Kidney (tissue), 14 donors: ENCODE data around the gene CUEDC1. TPM values are rescaled to one million over a fixed set of nuclear protein-coding genes. Genes with fewer than 3 reads are reported as not detected.
A peak's percentile ranks its signal among the peaks of the same experiment; 100 is the strongest.

Experiments
- DNase-seq, 5 donors: peaks; one replicate each; pipeline ENCODE4 v3.0.0-alpha.2; 2013 to 2020
- FAIRE-seq: peaks from 2 replicates; lab custom pipeline; 2012; peaks lifted over from hg19 to GRCh38; lab: Jason Lieb, UNC
- H3K27ac ChIP-seq, 2 donors: one replicate each; pipeline ENCODE4 v1.7.0; 2013; ENCODE audit warnings: low read depth in 2 of 2, low read length in 2 of 2, inconsistent platforms in 1 of 2
- H3K27me3 ChIP-seq: one replicate; pipeline ENCODE4 v1.7.1; 2013; ENCODE audit warnings: low read length, inconsistent platforms; ENCODE audit not compliant: control insufficient read depth, insufficient read depth
- H3K36me3 ChIP-seq, 3 donors: one replicate each; pipeline versions ENCODE4 v1.7.0 to v1.7.1; 2013; ENCODE audit warnings: low read length in 3 of 3, control low read depth in 1 of 3, inconsistent platforms in 1 of 3; ENCODE audit not compliant: insufficient read depth in 3 of 3, control insufficient read depth in 2 of 3
- H3K4me1 ChIP-seq, 3 donors: one replicate each; pipeline versions ENCODE4 v1.7.0 to v1.7.1; 2013; ENCODE audit warnings: low read length in 3 of 3, inconsistent platforms in 1 of 3, low read depth in 1 of 3; ENCODE audit not compliant: control insufficient read depth in 2 of 3, insufficient read depth in 2 of 3
- H3K4me3 ChIP-seq, 3 donors: one replicate each; pipeline versions ENCODE4 v1.7.0 to v1.8.1; 2013; ENCODE audit warnings: low read length in 3 of 3, control low read depth in 1 of 3, inconsistent platforms in 1 of 3
- H3K9ac ChIP-seq, 3 donors: one replicate each; pipeline versions ENCODE4 v1.7.0 to v1.7.1; 2013; ENCODE audit warnings: low read length in 3 of 3, control low read depth in 1 of 3, inconsistent platforms in 1 of 3
- H3K9me3 ChIP-seq, 3 donors: one replicate each; pipeline versions ENCODE4 v1.7.0 to v1.7.1; 2013; ENCODE audit warnings: low read length in 3 of 3, control low read depth in 1 of 3, inconsistent platforms in 1 of 3; ENCODE audit not compliant: control insufficient read depth in 2 of 3, insufficient read depth in 1 of 3
- intact Hi-C: fragments of 100-400 bp; cut with DNase I; formaldehyde crosslinking; loops from one replicate; pipeline ENCODE4 v1.11.1; 2022
- polyA plus RNA-seq: library from polyadenylated mRNA; stranded (reverse); fragments of 350-450 nt; fragmentation: Illumina TruSeq; extraction: RNeasy Lipid Tissue Mini Kit (QIAGEN cat#74804); gene quantifications from one replicate; pipeline ENCODE4 v1.2.3, GENCODE V29; 2014; ENCODE audit warnings: low read depth, low replicate concordance; ENCODE audit not compliant: insufficient read depth
- total RNA-seq: library from RNA; stranded (reverse); fragmentation: NEBNext Ultra II Directional; extraction: Animal tissue kit (Norgen Biotek cat#: 25700); gene quantifications from one replicate; pipeline ENCODE4 v1.2.1, GENCODE V29; 2021
- TF ChIP-seq, protein P1 (sequence below): IDR thresholded peaks from 3 replicates; pipeline ENCODE4 v1.5.1; 2012; ENCODE audit warnings: mild to moderate bottlenecking, moderate library complexity, borderline replicate concordance; ENCODE audit not compliant: insufficient read depth; ENCODE audit errors: extremely low read depth
- donor health status: control.
- donor health status: control.
- donor health status: control.
- donor health status: control.
- donor health status: control.
- donor health status: DM: yes; HTN: yes; CAD: no.
- donor health status: Normal renal cell carcinoma (clear cell type).

CUEDC1 gene
- total and polyA plus RNA-seq, 2 donors from 2014 or later = 33.0 to 52.3 TPM

GRCh38 chr17:57852955-57853328 is 102.3 kb downstream of the CUEDC1 start:
- intact Hi-C loops = loop anchor here (10.0 kb wide), 1 partner anchor 262 kb away; no protein-coding TSS in a partner anchor
- TF ChIP-seq, protein P1, sequence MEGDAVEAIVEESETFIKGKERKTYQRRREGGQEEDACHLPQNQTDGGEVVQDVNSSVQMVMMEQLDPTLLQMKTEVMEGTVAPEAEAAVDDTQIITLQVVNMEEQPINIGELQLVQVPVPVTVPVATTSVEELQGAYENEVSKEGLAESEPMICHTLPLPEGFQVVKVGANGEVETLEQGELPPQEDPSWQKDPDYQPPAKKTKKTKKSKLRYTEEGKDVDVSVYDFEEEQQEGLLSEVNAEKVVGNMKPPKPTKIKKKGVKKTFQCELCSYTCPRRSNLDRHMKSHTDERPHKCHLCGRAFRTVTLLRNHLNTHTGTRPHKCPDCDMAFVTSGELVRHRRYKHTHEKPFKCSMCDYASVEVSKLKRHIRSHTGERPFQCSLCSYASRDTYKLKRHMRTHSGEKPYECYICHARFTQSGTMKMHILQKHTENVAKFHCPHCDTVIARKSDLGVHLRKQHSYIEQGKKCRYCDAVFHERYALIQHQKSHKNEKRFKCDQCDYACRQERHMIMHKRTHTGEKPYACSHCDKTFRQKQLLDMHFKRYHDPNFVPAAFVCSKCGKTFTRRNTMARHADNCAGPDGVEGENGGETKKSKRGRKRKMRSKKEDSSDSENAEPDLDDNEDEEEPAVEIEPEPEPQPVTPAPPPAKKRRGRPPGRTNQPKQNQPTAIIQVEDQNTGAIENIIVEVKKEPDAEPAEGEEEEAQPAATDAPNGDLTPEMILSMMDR = no peak
- no peak overlapping the region for H3K9ac ChIP-seq
- no peak overlapping the region for H3K27ac ChIP-seq
- H3K36me3 ChIP-seq = no peaks in the 10 kb centered on the region
- H3K4me3 ChIP-seq = no peak overlapping the region
- H3K4me1 ChIP-seq = peaks cover 0 to 20% (median 12%) of the 10 kb centered on the region in 3 donors
- H3K27me3 ChIP-seq = no peaks in the 10 kb centered on the region
- no peaks in the 10 kb centered on the region for H3K9me3 ChIP-seq
- FAIRE-seq (no peak), DNase-seq (no peak)

GRCh38 chr17:57852092-57852954 is 102.9 kb downstream of the CUEDC1 start:
- H3K4me3 ChIP-seq = no peak overlapping the region
- intact Hi-C loops = loop anchor here (10.0 kb wide), 1 partner anchor 262 kb away; no protein-coding TSS in a partner anchor
- no peaks in the 10 kb centered on the region for H3K27me3 ChIP-seq
- TF ChIP-seq, protein P1 = no peak
- H3K4me1 ChIP-seq = peaks cover 0 to 20% (median 12%) of the 10 kb centered on the region in 3 donors
- H3K9me3 ChIP-seq = no peaks in the 10 kb centered on the region
- H3K27ac ChIP-seq = peak overlapping the region; percentile 26
- no peak for FAIRE-seq
- no peaks in the 10 kb centered on the region for H3K36me3 ChIP-seq
- H3K9ac ChIP-seq = peak overlapping the region in 2 of 3 donors; percentile 1 to 36
- no peak for DNase-seq

DNA sequence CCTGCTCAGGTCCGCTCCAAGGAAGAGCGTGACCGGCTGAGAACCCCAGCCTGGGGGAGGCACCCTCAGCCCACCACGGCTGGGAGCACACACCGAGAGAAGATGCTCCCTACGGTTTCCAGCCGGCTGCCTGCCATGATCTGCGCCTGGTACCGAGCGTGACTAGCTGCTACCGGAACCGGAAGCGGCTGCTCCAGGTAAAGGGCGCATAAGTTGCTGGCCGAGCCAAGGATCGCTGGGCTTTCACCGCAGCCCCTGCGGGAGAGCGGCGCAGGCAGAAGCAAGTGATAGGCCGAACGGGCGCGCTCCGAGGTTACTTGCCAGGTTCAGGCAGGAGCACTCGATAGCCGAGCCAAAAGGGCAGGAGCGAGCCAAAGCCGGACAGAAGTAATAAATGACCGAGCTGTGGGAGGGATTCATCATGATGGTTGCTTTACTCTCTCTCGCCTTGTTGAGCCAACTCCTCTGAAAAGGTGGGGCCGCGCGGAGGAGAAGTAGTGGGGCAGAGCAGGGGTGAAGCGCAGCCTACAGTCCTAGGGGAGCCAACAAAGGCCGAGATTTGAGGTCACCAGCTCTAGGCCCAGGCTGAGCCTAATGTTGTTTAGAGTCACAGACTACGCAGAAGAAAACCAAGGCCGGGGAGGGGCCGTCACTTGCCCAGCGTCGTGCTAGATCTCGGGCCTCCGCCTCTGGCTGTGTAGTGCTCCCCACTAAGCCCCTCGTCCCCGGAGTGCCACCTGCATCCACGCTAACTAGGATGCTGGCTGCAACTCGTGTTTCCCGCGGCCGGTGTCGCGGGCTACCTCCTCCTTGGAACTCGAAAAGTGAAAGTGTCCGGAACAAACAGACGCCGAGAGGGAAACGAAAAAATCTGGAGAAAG is 105.1 kb downstream of the CUEDC1 start, which contains the start of gene MRPS23:
Gene MRPS23 (minus strand): TSS at position 171 of the 881 bp plus-strand sequence. CDS start 34 bp downstream, at position 137.
- H3K4me3 ChIP-seq = peak within 1 kb of the TSS; percentile 91 to 98 (median 98)
- peaks cover 0 to 20% (median 12%) of the 10 kb centered on the region in 3 donors for H3K4me1 ChIP-seq
- DNase-seq (peak; percentile 98 to 99 (median 99)), FAIRE-seq (peak; percentile 89)
- peak within 1 kb of the TSS; percentile 96 to 99 for H3K27ac ChIP-seq
- H3K9me3 ChIP-seq = no peaks in the 10 kb centered on the region
- intact Hi-C loops = loop anchor here (10.0 kb wide), 1 partner anchor 265 kb away; no protein-coding TSS in a partner anchor
- TF ChIP-seq, protein P1 = peak; percentile 27
- no peaks in the 10 kb centered on the region for H3K36me3 ChIP-seq
- H3K27me3 ChIP-seq = no peaks in the 10 kb centered on the region
- peak within 1 kb of the TSS; percentile 91 to 98 (median 97) for H3K9ac ChIP-seq
